ENCODE results near the gene SLC25A43.
"Not testable (repeated sequence)": the region's sequence is repeated elsewhere in the genome, so short reads cannot be mapped to it uniquely, and the experiment has no call there.

SLC25A43 gene

GRCh38 chrX:119482041-119482440 lies 82.9 kb downstream of the SLC25A43 start:
- DNase-seq (ENCODE audit: low read depth, low spot score): no peak
- peak overlapping the region; percentile 30 for H3K4me3 ChIP-seq (ENCODE audit: low read depth, low read length)
- TF ChIP-seq CTCF (IDR thresholded peaks at IDR 0.05; ENCODE audit: low read depth, low read length): no peak
- in situ Hi-C loops (cut with HindIII; ENCODE audit: low sequenced_read_pairs): no loop called here

GRCh38 chrX:119482481-119483480 lies 83.6 kb downstream of the SLC25A43 start:
- in situ Hi-C loops (cut with HindIII; ENCODE audit: low sequenced_read_pairs): no loop called here
- DNase-seq (ENCODE audit: low read depth, low spot score): peak; percentile 38
- peak overlapping the region; percentile 30 for H3K4me3 ChIP-seq (ENCODE audit: low read depth, low read length)
- peak; percentile 65 for TF ChIP-seq CTCF (IDR thresholded peaks at IDR 0.05; ENCODE audit: low read depth, low read length)

GRCh38 chrX:119486745-119487144 lies 87.6 kb downstream of the SLC25A43 start:
- H3K4me3 ChIP-seq (ENCODE audit: low read depth, low read length): no peak overlapping the region
- DNase-seq (ENCODE audit: low read depth, low spot score): no peak
- TF ChIP-seq CTCF (IDR thresholded peaks at IDR 0.05; ENCODE audit: low read depth, low read length): no peak
- in situ Hi-C loops (cut with HindIII; ENCODE audit: low sequenced_read_pairs): no loop called here

- H3K4me3 ChIP-seq (ENCODE audit: low read depth, low read length); in situ Hi-C loops (cut with HindIII; ENCODE audit: low sequenced_read_pairs); DNase-seq (ENCODE audit: low read depth, low spot score): not testable (repeated sequence)
Measured at GRCh38 chrX:119487766-119488165, 88.6 kb downstream of the SLC25A43 start.

- peak; percentile 56 for TF ChIP-seq CTCF (IDR thresholded peaks at IDR 0.05; ENCODE audit: low read depth, low read length)
- DNase-seq (ENCODE audit: low read depth, low spot score): peak; percentile 46
- no peak overlapping the region for H3K4me3 ChIP-seq (ENCODE audit: low read depth, low read length)
- in situ Hi-C loops (cut with HindIII; ENCODE audit: low sequenced_read_pairs): no loop called here
Measured at GRCh38 chrX:119488749-119489148, 89.6 kb downstream of the SLC25A43 start.

GRCh38 chrX:119489212-119490074 lies 90.3 kb downstream of the SLC25A43 start:
- no peak for TF ChIP-seq CTCF (IDR thresholded peaks at IDR 0.05; ENCODE audit: low read depth, low read length)
- H3K4me3 ChIP-seq (ENCODE audit: low read depth, low read length): no peak overlapping the region
- in situ Hi-C loops (cut with HindIII; ENCODE audit: low sequenced_read_pairs): no loop called here
- DNase-seq (ENCODE audit: low read depth, low spot score): no peak
